ENCODE measurements around the gene MACROD2. TPM values are rescaled to one million over a fixed set of nuclear protein-coding genes. Genes with fewer than 3 reads are reported as not detected.

The MACROD2 gene
- polyA plus RNA-seq, 1 donor (not counting 4 experiments of a cell fraction or from before 2014, with no cell fraction given): 0.71 TPM

GRCh38 chr20:14343491-14344065 is 348.3 kb downstream of the MACROD2 start:
- H3K79me2 ChIP-seq (ENCODE audit: control insufficient read depth, insufficient read depth, low read length): no peaks in the 10 kb centered on the region
- no peaks in the 10 kb centered on the region for H3K27me3 ChIP-seq (ENCODE audit: control insufficient read depth, extremely low read depth, insufficient read depth, low read length)
- no peak overlapping the region for H3K4me2 ChIP-seq (ENCODE audit: control insufficient read depth, extremely low read depth, insufficient read depth, low read depth, low read length)
- no peak overlapping the region for H3K4me3 ChIP-seq (ENCODE audit: control insufficient read depth in 2 of 3, extremely low read depth in 1 of 3, insufficient read depth in 2 of 3, low read depth in 1 of 3, low read length in 3 of 3)
- H3K9me1 ChIP-seq (ENCODE audit: control insufficient read depth, extremely low read depth, insufficient read depth, low read length): no peaks in the 10 kb centered on the region
- no peak for DNase-seq (ENCODE audit: low read depth, low spot score)
- no peaks in the 10 kb centered on the region for H3K36me3 ChIP-seq (ENCODE audit: control insufficient read depth in 2 of 2, extremely low read depth in 1 of 2, insufficient read depth in 2 of 2, low read length in 2 of 2)
- no peaks in the 10 kb centered on the region for H4K20me1 ChIP-seq (ENCODE audit: control insufficient read depth, extremely low read depth, insufficient read depth, low read length)
- no peak overlapping the region for H2AFZ ChIP-seq (ENCODE audit: control insufficient read depth, low read length)
- H3K27ac ChIP-seq (ENCODE audit: control insufficient read depth, insufficient read depth, low read length): no peak overlapping the region
- dilution Hi-C loops (cut with MboI; ENCODE audit: extremely low pct_ligation_motif_present, low sequenced_read_pairs): loop anchor here (25.0 kb wide), 1 partner anchor 369 kb away; no protein-coding TSS in a partner anchor
- no peaks in the 10 kb centered on the region for H3K4me1 ChIP-seq (ENCODE audit: control insufficient read depth, extremely low read depth, insufficient read depth, low read length)
- H3K9me3 ChIP-seq (ENCODE audit: control insufficient read depth, low read depth, low read length): no peaks in the 10 kb centered on the region
- TF ChIP-seq EZH2 (IDR thresholded peaks at IDR 0.05; ENCODE audit: low read length) (no peak), CTCF (optimal IDR thresholded peaks at IDR 0.05 in 1 of 3, IDR thresholded peaks at IDR 0.05 in 1 of 3, conservative IDR thresholded peaks at IDR 0.05 in 1 of 3; ENCODE audit: extremely low read depth in 1 of 3, insufficient read depth in 2 of 3, low read length in 3 of 3) (no peak)
- no peak overlapping the region for H3K9ac ChIP-seq (ENCODE audit: control insufficient read depth, extremely low read depth, insufficient read depth, low read length)
- no peak for FAIRE-seq

- H2AFZ ChIP-seq (ENCODE audit: control insufficient read depth, low read length): peak overlapping the region; percentile 20
- no peak for DNase-seq (ENCODE audit: low read depth, low spot score)
- no peaks in the 10 kb centered on the region for H3K9me1 ChIP-seq (ENCODE audit: control insufficient read depth, extremely low read depth, insufficient read depth, low read length)
- no peaks in the 10 kb centered on the region for H3K4me1 ChIP-seq (ENCODE audit: control insufficient read depth, extremely low read depth, insufficient read depth, low read length)
- no peak overlapping the region for H3K27ac ChIP-seq (ENCODE audit: control insufficient read depth, insufficient read depth, low read length)
- H3K27me3 ChIP-seq (ENCODE audit: control insufficient read depth, extremely low read depth, insufficient read depth, low read length): no peaks in the 10 kb centered on the region
- dilution Hi-C loops (cut with MboI; ENCODE audit: extremely low pct_ligation_motif_present, low sequenced_read_pairs): loop anchor here (25.0 kb wide), 1 partner anchor 368 kb away; no protein-coding TSS in a partner anchor
- FAIRE-seq: no peak
- no peaks in the 10 kb centered on the region for H3K79me2 ChIP-seq (ENCODE audit: control insufficient read depth, insufficient read depth, low read length)
- H3K9ac ChIP-seq (ENCODE audit: control insufficient read depth, extremely low read depth, insufficient read depth, low read length): no peak overlapping the region
- H3K9me3 ChIP-seq (ENCODE audit: control insufficient read depth, low read depth, low read length): no peaks in the 10 kb centered on the region
- no peaks in the 10 kb centered on the region for H3K36me3 ChIP-seq (ENCODE audit: control insufficient read depth in 2 of 2, extremely low read depth in 1 of 2, insufficient read depth in 2 of 2, low read length in 2 of 2)
- H3K4me3 ChIP-seq (ENCODE audit: control insufficient read depth in 2 of 3, extremely low read depth in 1 of 3, insufficient read depth in 2 of 3, low read depth in 1 of 3, low read length in 3 of 3): no peak overlapping the region
- TF ChIP-seq CTCF (optimal IDR thresholded peaks at IDR 0.05 in 1 of 3, IDR thresholded peaks at IDR 0.05 in 1 of 3, conservative IDR thresholded peaks at IDR 0.05 in 1 of 3; ENCODE audit: extremely low read depth in 1 of 3, insufficient read depth in 2 of 3, low read length in 3 of 3) (no peak), EZH2 (IDR thresholded peaks at IDR 0.05; ENCODE audit: low read length) (no peak)
- no peaks in the 10 kb centered on the region for H4K20me1 ChIP-seq (ENCODE audit: control insufficient read depth, extremely low read depth, insufficient read depth, low read length)
- no peak overlapping the region for H3K4me2 ChIP-seq (ENCODE audit: control insufficient read depth, extremely low read depth, insufficient read depth, low read depth, low read length)
Measured at GRCh38 chr20:14344746-14345145, 349.4 kb downstream of the MACROD2 start.
